EL (cell line): ENCODE results near the gene MVD.

Experiments used
- DNase-seq: peaks from one replicate; pipeline ENCODE4 v3.0.0-alpha.2; 2016

The MVD gene

GRCh38 chr16:88662843-88663606, at the start of gene MVD:
MVD (minus strand) TSS chr16:88663091; CDS start chr16:88663080, 11 bp downstream.
- peak; percentile 98 for DNase-seq

GRCh38 chr16:88712362-88712979, 49.6 kb upstream of the MVD start:
- no peak for DNase-seq

GRCh38 chr16:88711750-88712340, 49.0 kb upstream of the MVD start:
- DNase-seq, result no peak

- DNase-seq, result no peak
These were observed 47.7 kb upstream of the MVD start for GRCh38 chr16:88710556-88710955.

- no peak for DNase-seq
These were observed 44.3 kb upstream of the MVD start for GRCh38 chr16:88706965-88707826.

- DNase-seq, result peak; percentile 83
These were observed 43.5 kb upstream of the MVD start, which contains the start of the genes CTU2 and RNF166 for GRCh38 chr16:88706229-88706964. CTU2 (plus strand) TSS chr16:88706503; CDS start chr16:88706531, 28 bp downstream. RNF166 (minus strand) TSS chr16:88706408; CDS start chr16:88706325, 83 bp downstream.

- DNase-seq, result no peak
These were observed 42.9 kb upstream of the MVD start for GRCh38 chr16:88705801-88706228.

GRCh38 chr16:88705076-88705684, 42.3 kb upstream of the MVD start:
- no peak for DNase-seq

GRCh38 chr16:88703486-88704309, 40.8 kb upstream of the MVD start:
- no peak for DNase-seq

GRCh38 chr16:88702371-88703210, 39.7 kb upstream of the MVD start:
- DNase-seq, result no peak

GRCh38 chr16:88701581-88702370, 38.9 kb upstream of the MVD start:
- no peak for DNase-seq

GRCh38 chr16:88700636-88701482, 38.0 kb upstream of the MVD start:
- peak; percentile 80 for DNase-seq

- DNase-seq, result no peak
These were observed 37.4 kb upstream of the MVD start for GRCh38 chr16:88700322-88700635.

GRCh38 chr16:88699180-88699579, 36.3 kb upstream of the MVD start:
- no peak for DNase-seq

- no peak for DNase-seq
These were observed 35.8 kb upstream of the MVD start for GRCh38 chr16:88698646-88699045.

GRCh38 chr16:88697831-88698615, 35.1 kb upstream of the MVD start:
- DNase-seq, result no peak

GRCh38 chr16:88697116-88697830, 34.4 kb upstream of the MVD start:
- no peak for DNase-seq
